Measurements from ENCODE around the gene CXXC5.

CXXC5 gene

DNA sequence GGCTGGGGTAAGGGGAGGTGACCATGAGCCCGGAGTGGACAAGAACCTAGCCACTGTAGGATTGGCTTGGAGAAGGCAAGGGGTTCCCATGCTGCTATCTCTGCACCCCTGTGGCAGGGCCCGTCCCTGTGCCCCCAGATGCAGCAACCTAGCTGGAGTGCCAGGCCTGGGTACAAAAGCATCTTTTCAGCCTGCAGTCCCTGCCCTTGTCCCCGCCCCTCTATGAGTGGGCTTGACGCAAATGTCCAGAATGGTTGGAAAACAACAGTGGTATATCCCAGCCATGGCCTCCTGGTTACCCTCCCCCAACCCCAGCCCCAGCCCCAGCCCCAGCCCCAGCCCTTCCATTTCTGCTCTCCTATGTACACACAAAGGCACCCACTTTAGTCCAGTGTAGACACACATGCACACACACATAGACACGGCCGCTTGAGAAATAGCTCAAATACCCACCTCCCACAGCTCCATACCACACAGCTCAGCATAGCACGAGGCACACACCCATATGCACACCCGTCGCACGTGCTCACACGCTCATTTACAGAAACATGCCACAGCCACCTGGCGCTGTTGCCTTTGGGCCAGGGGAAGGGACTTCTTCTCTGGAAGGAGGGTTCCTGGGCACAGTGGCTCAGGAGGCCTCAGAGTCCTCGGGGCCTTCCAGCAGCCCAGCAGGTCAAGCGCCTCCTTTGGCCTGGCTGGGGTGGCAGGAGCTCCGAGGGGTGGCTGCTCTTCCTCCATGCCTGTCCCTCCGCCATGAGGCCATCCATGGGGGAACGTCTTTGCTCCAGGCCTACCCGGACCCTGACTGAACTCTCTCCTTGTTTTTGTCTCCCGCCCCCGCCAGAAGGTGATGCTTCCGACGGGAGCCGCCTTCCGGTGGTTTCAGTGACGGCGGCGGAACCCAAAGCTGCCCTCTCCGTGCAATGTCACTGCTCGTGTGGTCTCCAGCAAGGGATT is 34.1 kb downstream of the CXXC5 start:
- no peak for DNase-seq (ENCODE audit: low spot score)

DNA sequence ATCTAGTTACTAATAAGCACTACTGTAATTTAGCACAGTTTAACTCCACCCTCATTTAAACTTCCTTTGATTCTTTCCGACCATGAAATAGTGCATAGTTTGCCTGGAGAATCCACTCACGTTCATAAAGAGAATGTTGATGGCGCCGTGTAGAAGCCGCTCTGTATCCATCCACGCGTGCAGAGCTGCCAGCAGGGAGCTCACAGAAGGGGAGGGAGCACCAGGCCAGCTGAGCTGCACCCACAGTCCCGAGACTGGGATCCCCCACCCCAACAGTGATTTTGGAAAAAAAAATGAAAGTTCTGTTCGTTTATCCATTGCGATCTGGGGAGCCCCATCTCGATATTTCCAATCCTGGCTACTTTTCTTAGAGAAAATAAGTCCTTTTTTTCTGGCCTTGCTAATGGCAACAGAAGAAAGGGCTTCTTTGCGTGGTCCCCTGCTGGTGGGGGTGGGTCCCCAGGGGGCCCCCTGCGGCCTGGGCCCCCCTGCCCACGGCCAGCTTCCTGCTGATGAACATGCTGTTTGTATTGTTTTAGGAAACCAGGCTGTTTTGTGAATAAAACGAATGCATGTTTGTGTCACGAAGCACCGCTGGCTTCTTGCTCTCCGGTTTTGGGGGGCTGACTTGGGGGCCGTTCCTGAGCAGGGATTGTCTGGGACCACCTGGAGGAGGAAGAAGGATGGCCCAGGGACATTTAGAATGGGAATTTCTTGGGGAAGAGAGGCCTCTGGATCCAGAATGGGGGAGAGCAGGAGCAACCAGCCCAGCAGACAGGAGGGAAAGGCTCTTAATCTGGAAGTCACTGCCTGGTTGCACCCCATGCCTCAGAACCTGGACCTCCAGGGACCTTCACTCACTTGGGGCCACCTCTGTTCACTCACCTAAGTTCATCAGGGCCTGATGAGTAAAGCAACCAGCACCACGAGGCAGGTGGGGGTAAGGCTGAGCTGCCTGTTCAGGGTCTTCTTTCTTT is 35.4 kb downstream of the CXXC5 start:
- DNase-seq (ENCODE audit: low spot score): no peak

DNA sequence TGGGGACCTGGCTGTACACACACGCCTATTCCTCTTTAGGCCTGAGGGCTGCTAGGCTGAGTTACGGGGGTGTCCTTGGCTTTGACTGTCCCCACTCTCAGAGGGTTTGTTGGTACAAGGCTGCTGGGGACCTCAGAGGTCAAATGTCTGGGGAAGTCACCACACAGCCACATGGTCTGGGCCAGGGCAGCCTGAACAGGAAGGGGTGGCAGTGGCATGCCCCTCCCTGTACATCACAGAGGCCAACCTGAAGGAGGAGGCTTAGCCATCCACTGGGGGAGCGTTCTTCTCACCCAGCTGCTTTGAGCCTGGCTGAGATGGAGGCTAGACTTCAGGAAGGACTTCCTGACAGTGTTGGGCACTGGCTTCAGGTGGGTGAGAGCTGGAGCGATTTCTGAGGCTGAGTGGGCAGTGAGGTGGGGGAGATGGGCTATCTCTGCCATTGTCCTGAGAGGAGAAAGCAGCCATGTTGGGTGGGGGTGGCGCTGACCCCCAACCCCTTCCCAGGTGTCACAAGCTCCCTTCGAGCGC is 36.3 kb downstream of the CXXC5 start:
- no peak for DNase-seq (ENCODE audit: low spot score)

DNA sequence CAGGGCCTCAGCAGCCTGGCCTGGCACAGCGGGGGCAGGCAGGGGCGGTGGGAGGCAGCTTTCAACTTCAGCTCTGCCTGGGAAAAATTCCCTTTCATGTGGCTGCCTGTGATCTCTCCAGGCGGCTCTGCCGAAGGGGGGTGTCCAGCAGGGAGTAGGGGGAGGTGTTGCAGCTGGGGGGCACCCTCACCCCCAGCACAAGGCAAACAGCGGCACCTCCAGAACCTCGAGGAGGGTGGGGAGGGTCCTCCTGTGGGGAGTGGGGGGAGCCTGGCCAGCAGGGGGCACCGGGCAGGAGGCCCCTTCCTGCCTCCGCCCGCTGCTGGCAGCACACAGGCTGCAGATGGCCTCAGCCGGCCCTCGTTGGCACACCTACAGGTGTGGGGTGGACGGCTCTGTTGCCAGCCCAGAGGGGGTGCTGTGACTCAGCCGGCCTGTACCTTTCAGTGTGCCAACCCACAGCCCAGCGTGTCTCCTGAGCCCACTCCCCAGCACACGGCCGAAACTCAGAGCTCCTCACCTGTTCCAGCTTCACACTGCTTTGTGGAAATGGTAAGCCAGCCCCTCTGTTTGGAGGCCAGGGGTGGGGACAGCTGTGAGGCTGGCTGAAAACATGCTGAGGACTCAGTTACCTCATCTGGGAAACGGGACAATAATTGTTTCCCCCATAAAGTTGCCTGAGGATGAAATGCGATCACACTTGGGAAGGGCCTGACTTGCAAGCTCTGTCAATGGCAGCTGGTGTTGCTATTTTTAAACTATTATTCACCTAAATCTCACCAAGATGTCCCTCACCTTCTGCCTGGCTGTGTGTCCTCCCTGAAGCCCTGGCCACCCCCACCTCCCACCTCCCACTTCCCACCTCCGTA is 37.0 kb downstream of the CXXC5 start:
- no peak for DNase-seq (ENCODE audit: low spot score)

- DNase-seq (ENCODE audit: low spot score): no peak
These were observed 37.7 kb downstream of the CXXC5 start for GRCh38 chr5:139685886-139686285.

DNA sequence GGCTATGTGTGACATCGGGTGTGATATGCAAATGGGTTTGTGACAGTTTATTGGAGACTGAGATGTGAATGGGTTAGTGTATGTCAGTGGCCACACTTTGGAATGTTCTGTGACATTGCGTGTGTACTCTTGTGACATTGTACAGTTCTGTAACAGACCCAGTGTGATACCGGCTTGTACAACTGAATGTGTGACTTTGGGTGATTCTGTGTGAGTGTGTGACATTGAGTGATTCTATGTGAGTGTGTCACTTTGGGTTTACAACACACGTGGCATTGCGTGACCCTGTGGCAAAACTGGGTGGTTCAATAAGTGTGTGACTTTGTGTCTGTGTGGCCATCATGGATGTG is 38.2 kb downstream of the CXXC5 start:
- no peak for DNase-seq (ENCODE audit: low spot score)

DNA sequence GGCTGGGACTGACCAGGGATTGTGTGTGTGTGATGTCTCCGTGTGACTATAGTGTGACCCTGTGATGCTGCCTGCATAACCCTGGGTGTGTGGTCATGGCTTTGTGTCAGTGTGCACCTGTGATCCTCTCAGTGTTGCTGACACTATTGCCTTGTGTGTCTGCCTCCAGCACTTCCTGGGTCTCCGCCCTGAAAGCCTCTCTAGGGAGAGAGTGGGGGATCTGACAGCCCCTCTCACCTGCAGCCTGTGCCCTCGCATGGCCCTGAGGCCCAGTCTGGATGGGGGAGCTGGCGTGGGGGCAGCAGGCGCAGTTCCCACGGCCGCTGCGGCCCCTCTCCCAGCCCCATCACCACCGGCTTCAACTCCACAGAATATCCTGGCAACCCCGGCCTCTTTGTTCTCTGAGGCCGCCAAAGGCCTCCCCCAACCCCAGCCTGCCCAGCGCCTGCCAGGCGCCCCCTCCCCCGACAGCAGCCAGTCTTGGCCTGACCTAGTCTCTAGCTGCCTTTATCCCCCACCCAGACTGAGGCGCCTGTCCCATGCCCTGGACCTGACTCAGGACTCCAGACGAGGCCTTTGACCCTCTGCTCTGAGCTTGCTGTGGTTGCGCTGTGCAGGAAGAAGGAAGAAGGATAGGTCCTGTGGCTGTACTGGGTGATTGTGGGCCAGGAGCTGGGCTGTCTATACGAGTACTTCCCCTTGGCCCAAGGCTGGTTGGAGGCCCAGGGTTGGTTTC is 38.7 kb downstream of the CXXC5 start:
- no peak for DNase-seq (ENCODE audit: low spot score)

GRCh38 chr5:139687656-139688055 is 39.5 kb downstream of the CXXC5 start:
- DNase-seq (ENCODE audit: low spot score): no peak

- DNase-seq (ENCODE audit: low spot score): no peak
These were observed 40.0 kb downstream of the CXXC5 start for GRCh38 chr5:139688088-139688702.

DNA sequence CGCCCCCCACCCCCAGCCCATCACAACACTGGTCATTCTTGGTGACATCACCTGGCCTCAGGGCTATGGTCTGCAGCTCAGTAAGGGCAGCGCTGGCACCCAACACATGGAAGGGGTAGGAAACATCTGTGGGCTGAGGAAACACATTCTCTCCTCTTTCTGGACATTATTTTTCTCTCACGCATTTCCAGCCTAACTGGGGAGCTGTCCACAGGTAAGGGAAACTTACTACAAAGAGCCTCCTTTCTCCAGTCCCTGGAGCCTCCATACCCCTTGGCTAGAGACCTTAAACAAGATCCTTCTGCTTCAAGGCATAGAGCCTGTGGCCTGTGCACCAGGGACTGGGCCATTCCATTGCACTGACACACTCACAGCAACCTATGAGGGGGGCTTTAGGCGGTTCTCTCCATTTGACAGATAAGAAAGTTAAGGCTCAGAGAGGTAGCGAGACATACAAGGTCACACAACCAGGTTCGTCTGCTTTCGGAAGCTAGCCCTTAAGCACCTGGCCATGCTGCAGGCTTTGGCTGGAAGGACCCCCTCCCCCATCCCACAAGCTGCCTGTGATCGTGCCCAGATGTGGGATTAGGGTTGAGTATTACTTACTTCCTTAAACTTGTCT is 40.7 kb downstream of the CXXC5 start:
- no peak for DNase-seq (ENCODE audit: low spot score)

- no peak for DNase-seq (ENCODE audit: low spot score)
These were observed 41.5 kb downstream of the CXXC5 start for GRCh38 chr5:139689631-139690063.

- no peak for DNase-seq (ENCODE audit: low spot score)
These were observed 42.1 kb downstream of the CXXC5 start for GRCh38 chr5:139690064-139690802.

- DNase-seq (ENCODE audit: low spot score): no peak
These were observed 42.9 kb downstream of the CXXC5 start for GRCh38 chr5:139690803-139691629.

DNA sequence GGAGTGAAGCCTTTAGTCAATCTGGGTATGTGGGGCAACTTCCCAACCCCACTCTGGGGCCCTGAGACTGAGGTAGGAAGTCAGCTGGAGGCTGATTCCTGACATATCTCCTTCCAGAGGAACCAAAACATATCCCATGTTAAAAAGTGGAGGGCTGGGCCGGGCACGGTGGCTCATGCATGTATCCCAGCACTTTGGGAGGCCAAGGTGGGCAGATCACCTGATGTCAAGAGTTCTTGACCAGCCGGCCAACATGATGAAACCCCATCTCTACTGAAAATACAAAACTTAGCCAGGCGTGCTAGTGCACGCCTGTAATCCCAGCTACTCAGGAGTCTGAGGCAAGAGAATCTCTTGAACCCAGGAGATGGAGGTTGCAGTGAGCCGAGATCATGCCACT is 44.0 kb downstream of the CXXC5 start:
- no peak for DNase-seq (ENCODE audit: low spot score)

- no peak for DNase-seq (ENCODE audit: low spot score)
These were observed 44.6 kb downstream of the CXXC5 start for GRCh38 chr5:139692679-139693308.

- DNase-seq (ENCODE audit: low spot score): no peak
These were observed 45.7 kb downstream of the CXXC5 start for GRCh38 chr5:139693676-139694364.

- DNase-seq (ENCODE audit: low spot score): no peak
These were observed 46.5 kb downstream of the CXXC5 start for GRCh38 chr5:139694556-139695177.

All from left forelimb (tissue), 1 donor.